GM19463 (cell line): ENCODE measurements around the gene FCRL2.

ENCODE experiments used
- ATAC-seq: cut with Tn5 transposase; IDR thresholded peaks from one replicate; pipeline ENCODE4 v1.9.1; 2021; ENCODE audit warnings: mild to moderate bottlenecking, moderate library complexity; ENCODE audit not compliant: unreplicated experiment

Gene FCRL2

GRCh38 chr1:157776971-157777391 is at the start of gene FCRL2:
FCRL2 (minus strand) TSS chr1:157777132; CDS start chr1:157777073, 59 bp downstream.
- peak; percentile 69 for ATAC-seq

GRCh38 chr1:157820299-157820698 is 43.4 kb upstream of the FCRL2 start:
- ATAC-seq, result no peak

- ATAC-seq, result no peak
Observed at GRCh38 chr1:157819896-157820295, 43.0 kb upstream of the FCRL2 start, which contains the start of gene FCRL1. FCRL1 (minus strand) TSS chr1:157820120; CDS start chr1:157820037, 83 bp downstream.

GRCh38 chr1:157819215-157819614 is 42.3 kb upstream of the FCRL2 start:
- ATAC-seq, result no peak

- no peak for ATAC-seq
Observed at GRCh38 chr1:157813269-157813668, 36.3 kb upstream of the FCRL2 start.

- ATAC-seq, result peak; percentile 88
Observed at GRCh38 chr1:157806431-157807149, 29.7 kb upstream of the FCRL2 start.

GRCh38 chr1:157803851-157804250 is 26.9 kb upstream of the FCRL2 start:
- ATAC-seq, result no peak

GRCh38 chr1:157799996-157800395 is 23.1 kb upstream of the FCRL2 start:
- ATAC-seq, result no peak

- ATAC-seq, result no peak
Observed at GRCh38 chr1:157798211-157798610, 21.3 kb upstream of the FCRL2 start.

- no peak for ATAC-seq
Observed at GRCh38 chr1:157785248-157785647, 8.3 kb upstream of the FCRL2 start.

- no peak for ATAC-seq
Observed at GRCh38 chr1:157784801-157785200, 7.9 kb upstream of the FCRL2 start.

- no peak for ATAC-seq
Observed at GRCh38 chr1:157782931-157783330, 6.0 kb upstream of the FCRL2 start.

GRCh38 chr1:157781048-157781447 is 4.1 kb upstream of the FCRL2 start:
- peak; percentile 54 for ATAC-seq

GRCh38 chr1:157775101-157775870 is 1.6 kb downstream of the FCRL2 start:
- no peak for ATAC-seq

GRCh38 chr1:157774412-157774811 is 2.5 kb downstream of the FCRL2 start:
- ATAC-seq, result no peak

GRCh38 chr1:157773493-157774350 is 3.2 kb downstream of the FCRL2 start:
- peak; percentile 56 for ATAC-seq

- no peak for ATAC-seq
Observed at GRCh38 chr1:157771661-157772425, 5.1 kb downstream of the FCRL2 start.

- ATAC-seq, result no peak
Observed at GRCh38 chr1:157770442-157771043, 6.4 kb downstream of the FCRL2 start.

- ATAC-seq, result no peak
Observed at GRCh38 chr1:157766792-157767191, 10.1 kb downstream of the FCRL2 start.

- no peak for ATAC-seq
Observed at GRCh38 chr1:157758018-157758417, 18.9 kb downstream of the FCRL2 start.
